GM21737 (cell line): ENCODE data around the gene ZNF417.
"Not testable (repeated sequence)": the region's sequence is repeated elsewhere in the genome, so short reads cannot be mapped to it uniquely, and the experiment has no call there.

Experiments used
- ATAC-seq: cut with Tn5 transposase; IDR thresholded peaks from one replicate; pipeline ENCODE4 v1.9.1; 2021; ENCODE audit warnings: mild to moderate bottlenecking, moderate library complexity; ENCODE audit not compliant: unreplicated experiment

ZNF417 gene

DNA sequence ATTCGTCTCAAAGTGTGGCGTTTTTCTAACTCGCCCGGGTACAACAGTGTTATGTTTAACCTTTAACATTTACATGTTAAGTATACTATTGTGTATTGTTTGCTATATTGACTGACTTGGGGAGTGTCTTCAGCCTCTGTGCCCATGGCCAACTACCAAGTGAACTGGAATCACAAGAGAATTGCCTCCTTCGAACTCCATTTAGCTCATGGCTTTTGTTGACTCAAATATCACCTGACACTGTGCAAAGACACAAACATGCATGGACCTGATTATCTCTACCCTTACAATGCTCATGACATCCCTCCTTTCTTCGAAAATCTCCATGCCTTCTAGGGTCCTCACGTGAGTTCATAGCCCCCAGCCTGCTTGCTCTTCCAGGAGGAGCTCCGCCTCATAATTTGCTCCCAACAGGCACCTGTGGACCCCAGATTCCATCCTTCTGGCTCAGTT lies 28.3 kb downstream of the ZNF417 start:
- no peak for ATAC-seq

DNA sequence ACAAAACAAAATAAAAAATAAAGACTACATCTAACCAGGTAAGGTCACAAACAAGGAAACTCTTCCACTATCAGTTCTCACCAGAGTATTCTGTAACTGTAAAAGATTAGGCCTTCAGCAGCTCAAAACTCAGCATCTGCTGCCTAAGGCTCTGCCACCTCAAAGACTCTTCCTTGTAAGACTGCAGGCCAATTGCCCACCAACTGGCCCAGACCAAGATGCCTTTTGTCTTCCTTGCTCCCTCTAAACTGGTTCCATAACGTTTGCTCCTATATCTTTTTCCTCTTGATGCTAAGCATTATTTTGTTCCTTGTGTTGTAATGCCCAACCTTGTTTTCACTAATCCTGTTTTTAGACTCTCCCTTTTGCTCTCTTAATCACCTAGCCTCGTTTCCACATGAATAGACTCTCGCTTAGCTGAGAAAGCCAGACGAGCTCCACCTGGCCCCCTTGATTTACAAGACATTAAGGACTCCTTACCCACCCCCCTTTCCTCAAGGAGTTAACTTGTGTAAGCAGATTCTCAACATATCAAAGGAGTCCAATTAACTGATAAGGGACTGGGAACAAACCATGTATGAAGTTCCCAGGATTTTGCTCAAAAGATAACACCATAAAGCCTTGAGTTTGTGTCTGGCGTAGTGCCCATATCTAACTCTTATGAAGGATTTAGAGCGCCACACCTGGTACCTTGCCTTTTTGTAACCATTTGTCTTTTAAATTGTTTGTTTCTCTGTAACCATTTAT lies 29.0 kb downstream of the ZNF417 start:
- no peak for ATAC-seq

DNA sequence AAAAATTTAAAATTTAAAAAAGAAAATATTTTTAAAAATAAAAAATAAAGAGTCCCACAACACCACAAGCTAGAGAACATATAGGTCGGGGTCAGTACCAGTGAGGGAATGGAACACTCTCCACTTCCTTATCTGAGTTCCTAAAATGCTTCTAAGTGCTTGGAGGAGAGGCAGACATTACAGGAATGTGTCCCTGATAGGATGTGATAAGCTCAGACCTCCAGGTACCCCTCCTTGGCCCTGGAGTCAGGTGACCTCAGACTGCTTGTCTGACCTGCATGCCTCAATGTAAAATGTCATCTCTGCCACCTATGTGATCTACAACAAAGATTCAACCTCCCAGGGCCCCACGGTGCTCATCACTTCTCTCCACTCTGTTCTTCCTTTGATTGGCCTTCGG lies 30.3 kb downstream of the ZNF417 start:
- ATAC-seq: no peak

DNA sequence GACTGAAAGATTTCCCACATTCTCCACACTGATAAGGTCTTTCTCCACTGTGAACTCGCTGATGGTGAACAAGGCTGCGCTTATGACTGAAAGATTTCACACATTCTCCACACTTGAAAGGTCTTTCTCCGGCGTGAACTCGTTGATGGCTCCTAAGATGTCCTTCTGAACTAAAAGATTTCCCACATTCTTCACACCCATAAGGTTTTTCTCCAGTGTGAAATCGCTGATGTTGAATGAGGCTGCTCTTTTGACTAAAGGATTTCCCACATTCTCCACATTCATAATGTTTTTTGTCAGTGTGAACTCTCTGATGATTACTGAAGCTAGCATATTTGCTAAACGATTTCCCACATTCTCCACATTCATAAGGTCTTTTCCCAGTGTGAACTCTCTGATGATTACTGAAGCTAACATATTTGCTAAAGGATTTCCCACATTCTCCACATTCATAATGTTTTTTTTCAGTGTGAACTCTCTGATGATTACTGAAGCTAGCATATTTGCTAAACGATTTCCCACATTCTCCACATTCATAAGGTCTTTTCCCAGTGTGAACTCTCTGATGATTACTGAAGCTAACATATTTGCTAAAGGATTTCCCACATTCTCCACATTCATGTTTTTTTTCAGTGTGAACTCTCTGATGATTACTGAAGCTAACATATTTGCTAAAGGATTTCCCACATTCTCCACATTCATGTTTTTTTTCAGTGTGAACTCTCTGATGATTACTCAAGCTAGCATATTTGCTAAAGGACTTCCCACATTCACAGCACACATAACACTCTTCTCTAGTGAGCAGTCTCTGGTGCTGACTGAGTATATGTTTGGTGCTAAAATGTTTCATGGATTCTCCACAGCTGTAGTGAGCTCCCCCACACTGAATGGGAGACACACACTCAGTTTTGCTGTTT lies 42.3 kb downstream of the ZNF417 start:
- not testable (repeated sequence) for ATAC-seq

DNA sequence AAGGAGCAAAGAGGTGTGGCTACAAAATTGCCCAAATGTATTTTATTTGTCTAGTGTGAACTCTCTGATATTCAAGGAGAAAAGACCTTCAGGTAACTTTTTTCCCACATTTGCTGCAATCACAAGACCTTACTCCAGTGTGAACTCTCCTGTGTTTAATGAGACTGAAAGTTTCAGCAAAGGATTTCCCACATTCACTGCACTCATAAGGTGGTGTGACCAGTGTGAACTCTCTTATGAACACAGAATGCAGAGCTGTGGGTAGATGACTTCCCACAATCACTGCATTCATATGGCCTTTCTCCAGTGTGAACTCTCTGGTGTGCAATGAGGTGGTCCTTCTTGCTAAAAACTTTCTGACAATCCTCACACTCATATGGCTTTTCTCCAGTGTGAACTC lies 43.9 kb downstream of the ZNF417 start:
- ATAC-seq: no peak

DNA sequence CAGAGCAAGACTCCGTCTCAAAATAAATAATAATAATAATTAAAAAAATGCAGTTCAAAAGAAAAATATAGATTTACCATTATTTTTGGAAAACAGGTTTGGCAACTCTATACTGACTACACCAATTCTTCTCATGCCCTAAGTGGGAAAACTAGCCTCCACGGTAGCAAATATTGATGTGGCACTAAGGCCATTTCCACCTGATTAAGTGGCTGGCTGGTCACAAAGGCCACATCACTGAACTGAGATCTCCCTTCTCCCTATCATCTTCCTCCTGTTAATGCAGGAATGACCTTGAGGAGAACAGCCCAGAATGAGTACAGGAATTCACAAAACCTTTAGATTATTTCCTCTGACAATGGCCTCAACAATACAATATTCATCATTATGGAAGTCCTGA lies 46.2 kb downstream of the ZNF417 start:
- ATAC-seq: no peak

DNA sequence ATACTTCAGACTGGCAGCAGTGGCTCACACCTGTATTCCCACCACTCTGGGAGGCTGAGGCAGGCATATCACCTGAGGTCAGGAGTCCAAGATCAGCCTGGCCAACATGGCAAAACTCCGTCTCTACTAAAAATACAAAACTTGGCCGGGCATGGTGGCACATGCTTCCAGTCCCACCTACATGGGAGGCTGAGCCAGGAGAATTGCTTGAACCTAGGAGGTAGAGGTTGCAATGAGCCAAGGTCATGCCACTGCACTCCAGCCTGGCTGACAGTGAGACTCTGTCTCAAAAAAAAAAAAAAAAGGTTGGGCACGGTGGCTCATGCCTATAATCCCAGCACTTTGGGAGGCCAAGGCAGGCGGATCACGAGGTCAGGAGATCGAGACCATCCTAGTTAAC lies 46.7 kb downstream of the ZNF417 start:
- ATAC-seq: not testable (repeated sequence)

DNA sequence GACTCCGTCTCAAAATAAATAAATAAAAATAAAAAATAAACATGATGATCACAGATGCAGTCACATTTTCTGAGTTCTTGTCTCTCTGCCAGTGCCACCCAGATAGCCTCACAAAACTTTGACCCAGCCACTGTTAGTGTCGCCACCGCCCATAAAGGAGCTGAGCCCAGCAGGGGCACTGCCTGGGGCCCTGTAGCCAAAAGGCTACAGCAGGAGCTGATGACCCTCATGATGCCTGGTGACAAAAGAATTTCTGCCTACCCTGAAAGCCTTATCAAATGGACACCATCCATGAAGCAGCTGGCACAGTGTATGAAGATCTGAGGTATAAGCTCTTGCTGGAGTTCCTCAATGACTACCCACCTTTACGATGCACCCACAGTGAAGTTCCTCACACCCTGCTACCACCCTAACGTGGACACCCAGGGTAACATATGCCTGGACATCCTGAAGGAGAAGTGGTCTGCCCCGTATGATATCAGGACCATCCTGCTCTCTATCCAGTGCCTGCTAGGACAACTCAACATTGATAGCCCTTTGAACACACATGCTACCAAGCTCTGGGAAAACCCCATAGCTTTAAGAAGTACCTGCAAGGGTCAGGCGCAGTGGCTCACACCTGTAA lies 48.4 kb downstream of the ZNF417 start:
- no peak for ATAC-seq
